CD8-positive, alpha-beta memory T cell (primary cell): ENCODE measurements around the gene ALDH5A1. TPM values are rescaled to one million over a fixed set of nuclear protein-coding genes. Genes with fewer than 3 reads are reported as not detected.
A peak's percentile ranks its signal among the peaks of the same experiment; 100 is the strongest.

Experiments
- CTCF ChIA-PET: fragments of 350-600 bp; sonication (Branson Sonifier 250); formaldehyde crosslinking; loops from one replicate; lab custom pipeline; 2021; ENCODE audit warnings: antibody characterized with exemption; lab: Charles Lee
- POLR2A ChIA-PET: fragments of 350-600 bp; sonication (Branson Sonifier 250); formaldehyde crosslinking; loops from one replicate; lab custom pipeline; 2021; ENCODE audit warnings: antibody characterized with exemption; lab: Charles Lee
- DNase-seq, 5 donors: peaks; one replicate each; pipeline versions ENCODE4 v3.0.0 to v3.0.0-alpha.2; 2020 to 2022; ENCODE audit warnings: mixed read lengths in 1 of 5
- H3K27ac ChIP-seq: one replicate; pipeline ENCODE4 v1.7.0; 2013; ENCODE audit warnings: low read depth, mild to moderate bottlenecking, low read length, moderate library complexity
- H3K27me3 ChIP-seq: 2 replicates; pipeline ENCODE4 v1.7.0; 2013; ENCODE audit warnings: low read length, mild to moderate bottlenecking; ENCODE audit not compliant: insufficient read depth, poor library complexity, severe bottlenecking
- H3K36me3 ChIP-seq: 2 replicates; pipeline ENCODE4 v1.7.0; 2013; ENCODE audit warnings: mild to moderate bottlenecking, low read length, moderate library complexity; ENCODE audit not compliant: insufficient read depth
- H3K4me1 ChIP-seq: 2 replicates; pipeline ENCODE4 v1.7.0; 2013; ENCODE audit warnings: mild to moderate bottlenecking, low read length, moderate library complexity; ENCODE audit not compliant: insufficient read depth
- H3K4me3 ChIP-seq: 2 replicates; pipeline ENCODE4 v1.7.0; 2013; ENCODE audit warnings: mild to moderate bottlenecking, low read length
- H3K9me3 ChIP-seq: 2 replicates; pipeline ENCODE4 v1.7.0; 2013; ENCODE audit warnings: mild to moderate bottlenecking, low read length
- H3K27ac Mint-ChIP-seq, 8 donors: one replicate each; pipeline ENCODE4 v1.8.0; 2020 to 2021; ENCODE audit warnings: mixed read lengths in 8 of 8, mild to moderate bottlenecking in 6 of 8, inconsistent platforms in 3 of 8, moderate library complexity in 3 of 8
- H3K27me3 Mint-ChIP-seq, 2 donors: one replicate each; pipeline ENCODE4 v1.8.0; 2020 to 2021; ENCODE audit warnings: mixed read lengths in 2 of 2, mild to moderate bottlenecking in 1 of 2, moderate library complexity in 1 of 2
- H3K36me3 Mint-ChIP-seq, 3 donors: one replicate each; pipeline ENCODE4 v1.8.0; 2020 to 2021; ENCODE audit warnings: mixed read lengths in 3 of 3, inconsistent platforms in 1 of 3, mild to moderate bottlenecking in 1 of 3
- H3K4me1 Mint-ChIP-seq, 3 donors: one replicate each; pipeline ENCODE4 v1.8.0; 2020 to 2021; ENCODE audit warnings: mixed read lengths in 3 of 3, inconsistent platforms in 1 of 3, mild to moderate bottlenecking in 1 of 3
- H3K4me3 Mint-ChIP-seq, 7 donors: one replicate each; pipeline ENCODE4 v1.8.0; 2020 to 2021; ENCODE audit warnings: mixed read lengths in 7 of 7, mild to moderate bottlenecking in 6 of 7, moderate library complexity in 4 of 7, inconsistent platforms in 2 of 7
- H3K9me3 Mint-ChIP-seq, 5 donors: one replicate each; pipeline ENCODE4 v1.8.0; 2020 to 2022; ENCODE audit warnings: mixed read lengths in 5 of 5, mild to moderate bottlenecking in 3 of 5, moderate library complexity in 2 of 5, inconsistent platforms in 1 of 5
- polyA plus RNA-seq: library from polyadenylated mRNA; unstranded; fragments of 300-500 nt; fragmentation: Illumina TruSeq; gene quantifications from one replicate; pipeline ENCODE4 v1.2.3, GENCODE V29; 2021
- total RNA-seq, 2 experiments: library from RNA; stranded (reverse); gene quantifications; one replicate each; pipeline ENCODE4 v1.2.3, GENCODE V29; 2021

Gene ALDH5A1
- total and polyA plus RNA-seq, 3 experiments from 2014 or later, result 11.8 to 15.4 (median 13.2) TPM

- Mint-ChIP-seq H3K4me3 (no peak overlapping the region), H3K27ac (peak overlapping the region in 1 of 8 donors; percentile 29), H3K4me1 (no peaks in the 10 kb centered on the region), H3K27me3 (no peaks in the 10 kb centered on the region), H3K36me3 (no peaks in the 10 kb centered on the region), H3K9me3 (no peaks in the 10 kb centered on the region)
- POLR2A ChIA-PET, result interaction anchor here (0.6 kb wide), 1 partner anchor 27 kb away, joined by 9 read pairs; no protein-coding TSS in a partner anchor
- no peak for DNase-seq
- Histone ChIP-seq H3K9me3 (no peaks in the 10 kb centered on the region), H3K27me3 (no peaks in the 10 kb centered on the region), H3K4me3 (no peak overlapping the region), H3K27ac (no peak overlapping the region), H3K36me3 (no peaks in the 10 kb centered on the region), H3K4me1 (no peaks in the 10 kb centered on the region)
- CTCF ChIA-PET, result no interaction called here
Measured at GRCh38 chr6:24454452-24454851, 40.3 kb upstream of the ALDH5A1 start.

- CTCF ChIA-PET, result no interaction called here
Measured at GRCh38 chr6:24455061-24455460, 39.7 kb upstream of the ALDH5A1 start.

GRCh38 chr6:24458134-24458533, 36.6 kb upstream of the ALDH5A1 start:
- H3K27ac Mint-ChIP-seq, result no peak overlapping the region

More at GRCh38 chr6:24455061-24455460, 39.7 kb upstream of the ALDH5A1 start:
- DNase-seq, result no peak
- H3K36me3 Mint-ChIP-seq, result no peaks in the 10 kb centered on the region
- no peaks in the 10 kb centered on the region for H3K4me1 Mint-ChIP-seq
- no peaks in the 10 kb centered on the region for H3K36me3 ChIP-seq
- no peak overlapping the region for H3K27ac ChIP-seq
- no peaks in the 10 kb centered on the region for H3K9me3 Mint-ChIP-seq
- no peaks in the 10 kb centered on the region for H3K27me3 ChIP-seq
- no peak overlapping the region for H3K4me3 Mint-ChIP-seq
- POLR2A ChIA-PET, result interaction anchor here (0.6 kb wide), 1 partner anchor 28 kb away, joined by 9 read pairs; no protein-coding TSS in a partner anchor
- H3K9me3 ChIP-seq, result no peaks in the 10 kb centered on the region
- H3K4me1 ChIP-seq, result no peaks in the 10 kb centered on the region
- no peaks in the 10 kb centered on the region for H3K27me3 Mint-ChIP-seq
- H3K27ac Mint-ChIP-seq, result no peak overlapping the region
- no peak overlapping the region for H3K4me3 ChIP-seq

GRCh38 chr6:24458941-24459340, 35.8 kb upstream of the ALDH5A1 start:
- Histone ChIP-seq H3K9me3 (no peaks in the 10 kb centered on the region), H3K27me3 (no peaks in the 10 kb centered on the region), H3K36me3 (no peaks in the 10 kb centered on the region), H3K27ac (no peak overlapping the region), H3K4me3 (no peak overlapping the region), H3K4me1 (no peaks in the 10 kb centered on the region)
- H3K9me3 Mint-ChIP-seq, result no peaks in the 10 kb centered on the region
- no peaks in the 10 kb centered on the region for H3K27me3 Mint-ChIP-seq
- no peak overlapping the region for H3K27ac Mint-ChIP-seq
- no peak overlapping the region for H3K4me3 Mint-ChIP-seq
- H3K4me1 Mint-ChIP-seq, result no peaks in the 10 kb centered on the region
- H3K36me3 Mint-ChIP-seq, result no peaks in the 10 kb centered on the region
- ChIA-PET CTCF (interaction anchor here (1.6 kb wide), 1 partner anchor 165 kb away, joined by 3 read pairs; no protein-coding TSS in a partner anchor), POLR2A (no interaction called here)
- no peak for DNase-seq

More at GRCh38 chr6:24458134-24458533, 36.6 kb upstream of the ALDH5A1 start:
- POLR2A ChIA-PET, result interaction anchor here (0.6 kb wide), 1 partner anchor 31 kb away, joined by 4 read pairs; no protein-coding TSS in a partner anchor
- Histone ChIP-seq H3K36me3 (no peaks in the 10 kb centered on the region), H3K4me3 (no peak overlapping the region), H3K4me1 (no peaks in the 10 kb centered on the region), H3K27ac (no peak overlapping the region), H3K27me3 (no peaks in the 10 kb centered on the region), H3K9me3 (no peaks in the 10 kb centered on the region)
- H3K9me3 Mint-ChIP-seq, result no peaks in the 10 kb centered on the region
- DNase-seq, result no peak
- no peaks in the 10 kb centered on the region for H3K4me1 Mint-ChIP-seq
- H3K36me3 Mint-ChIP-seq, result no peaks in the 10 kb centered on the region
- CTCF ChIA-PET, result interaction anchor here (1.6 kb wide), 1 partner anchor 165 kb away, joined by 3 read pairs; no protein-coding TSS in a partner anchor
- no peak overlapping the region for H3K4me3 Mint-ChIP-seq
- no peaks in the 10 kb centered on the region for H3K27me3 Mint-ChIP-seq

GRCh38 chr6:24460966-24461365, 33.8 kb upstream of the ALDH5A1 start:
- no peaks in the 10 kb centered on the region for H3K9me3 Mint-ChIP-seq

GRCh38 chr6:24464253-24465038, 30.3 kb upstream of the ALDH5A1 start:
- no peaks in the 10 kb centered on the region for H3K9me3 ChIP-seq
- H3K27ac Mint-ChIP-seq, result no peak overlapping the region
- no peaks in the 10 kb centered on the region for H3K27me3 Mint-ChIP-seq
- H3K27ac ChIP-seq, result no peak overlapping the region
- no peaks in the 10 kb centered on the region for H3K4me1 ChIP-seq
- no peaks in the 10 kb centered on the region for H3K4me1 Mint-ChIP-seq
- H3K4me3 ChIP-seq, result no peak overlapping the region
- H3K27me3 ChIP-seq, result no peaks in the 10 kb centered on the region
- no peaks in the 10 kb centered on the region for H3K36me3 ChIP-seq
- H3K4me3 Mint-ChIP-seq, result no peak overlapping the region
- H3K9me3 Mint-ChIP-seq, result no peaks in the 10 kb centered on the region
- H3K36me3 Mint-ChIP-seq, result peaks cover 0 to 3% (median 0%) of the 10 kb centered on the region in 3 donors
- POLR2A ChIA-PET, result no interaction called here
- CTCF ChIA-PET, result no interaction called here
- DNase-seq, result no peak

More at GRCh38 chr6:24460966-24461365, 33.8 kb upstream of the ALDH5A1 start:
- Histone ChIP-seq H3K36me3 (no peaks in the 10 kb centered on the region), H3K27me3 (no peaks in the 10 kb centered on the region), H3K27ac (no peak overlapping the region), H3K4me1 (no peaks in the 10 kb centered on the region), H3K4me3 (no peak overlapping the region), H3K9me3 (no peaks in the 10 kb centered on the region)
- no peaks in the 10 kb centered on the region for H3K4me1 Mint-ChIP-seq
- H3K36me3 Mint-ChIP-seq, result no peaks in the 10 kb centered on the region
- H3K27ac Mint-ChIP-seq, result peak overlapping the region in 1 of 8 donors; percentile 22
- no peak for DNase-seq
- ChIA-PET CTCF (no interaction called here), POLR2A (no interaction called here)
- no peaks in the 10 kb centered on the region for H3K27me3 Mint-ChIP-seq
- no peak overlapping the region for H3K4me3 Mint-ChIP-seq

GRCh38 chr6:24469811-24470210, 25.0 kb upstream of the ALDH5A1 start:
- H3K27me3 ChIP-seq, result no peaks in the 10 kb centered on the region
- H3K36me3 Mint-ChIP-seq, result peaks cover 0 to 3% (median 0%) of the 10 kb centered on the region in 3 donors
- H3K27ac ChIP-seq, result no peak overlapping the region
- ChIA-PET CTCF (no interaction called here), POLR2A (no interaction called here)
- no peaks in the 10 kb centered on the region for H3K27me3 Mint-ChIP-seq
- no peak overlapping the region for H3K4me3 ChIP-seq
- no peak overlapping the region for H3K27ac Mint-ChIP-seq
- H3K4me1 Mint-ChIP-seq, result no peaks in the 10 kb centered on the region
- H3K36me3 ChIP-seq, result no peaks in the 10 kb centered on the region
- no peaks in the 10 kb centered on the region for H3K9me3 ChIP-seq
- no peaks in the 10 kb centered on the region for H3K9me3 Mint-ChIP-seq
- no peak overlapping the region for H3K4me3 Mint-ChIP-seq
- DNase-seq, result no peak
- H3K4me1 ChIP-seq, result no peaks in the 10 kb centered on the region

- no peaks in the 10 kb centered on the region for H3K36me3 ChIP-seq
- Mint-ChIP-seq H3K27me3 (no peaks in the 10 kb centered on the region), H3K4me3 (no peak overlapping the region), H3K36me3 (no peaks in the 10 kb centered on the region), H3K9me3 (no peaks in the 10 kb centered on the region), H3K4me1 (no peaks in the 10 kb centered on the region), H3K27ac (no peak overlapping the region)
- CTCF ChIA-PET, result no interaction called here
- H3K4me1 ChIP-seq, result no peaks in the 10 kb centered on the region
- no peak overlapping the region for H3K4me3 ChIP-seq
- POLR2A ChIA-PET, result no interaction called here
- H3K9me3 ChIP-seq, result no peaks in the 10 kb centered on the region
- no peak overlapping the region for H3K27ac ChIP-seq
- no peak for DNase-seq
- H3K27me3 ChIP-seq, result no peaks in the 10 kb centered on the region
Measured at GRCh38 chr6:24472181-24472580, 22.6 kb upstream of the ALDH5A1 start.
